Lower leg skin (tissue), 3 donors: ENCODE results near the gene DHX8.

Experiments used
- POLR2A ChIP-seq, 2 donors: fragments of 450-650 bp; IDR thresholded peaks; one replicate each; pipeline ENCODE4 v1.6.1; 2016 to 2017; ENCODE audit warnings: antibody characterized with exemption in 2 of 2, mild to moderate bottlenecking in 1 of 2, moderate library complexity in 1 of 2
- TF ChIP-seq, protein P1 (sequence below), 3 donors: fragments of 450-650 bp; IDR thresholded peaks; one replicate each; pipeline ENCODE4 v1.5.1; 2016; ENCODE audit warnings: antibody characterized with exemption in 3 of 3, mild to moderate bottlenecking in 3 of 3, moderate library complexity in 2 of 3

DNA sequence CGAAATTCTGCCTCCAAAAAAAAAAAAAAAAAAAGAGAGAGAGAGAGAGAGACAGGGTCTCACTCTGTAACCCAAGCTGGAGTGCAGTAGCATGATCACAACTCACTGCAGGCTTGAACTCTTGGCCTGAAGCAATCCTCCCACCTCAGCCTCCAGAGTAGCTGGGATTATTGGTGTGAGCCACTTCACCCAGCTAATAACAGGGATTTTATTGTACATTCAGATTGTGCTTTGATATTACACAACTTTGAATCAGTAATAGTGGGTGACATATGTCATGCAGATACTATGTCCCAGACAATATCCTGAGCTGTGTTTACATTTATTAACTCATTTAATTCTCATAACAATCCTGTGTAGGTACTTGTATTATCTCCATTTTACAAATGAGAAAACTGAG lies 19.7 kb upstream of the DHX8 start:
- TF ChIP-seq, protein P1, sequence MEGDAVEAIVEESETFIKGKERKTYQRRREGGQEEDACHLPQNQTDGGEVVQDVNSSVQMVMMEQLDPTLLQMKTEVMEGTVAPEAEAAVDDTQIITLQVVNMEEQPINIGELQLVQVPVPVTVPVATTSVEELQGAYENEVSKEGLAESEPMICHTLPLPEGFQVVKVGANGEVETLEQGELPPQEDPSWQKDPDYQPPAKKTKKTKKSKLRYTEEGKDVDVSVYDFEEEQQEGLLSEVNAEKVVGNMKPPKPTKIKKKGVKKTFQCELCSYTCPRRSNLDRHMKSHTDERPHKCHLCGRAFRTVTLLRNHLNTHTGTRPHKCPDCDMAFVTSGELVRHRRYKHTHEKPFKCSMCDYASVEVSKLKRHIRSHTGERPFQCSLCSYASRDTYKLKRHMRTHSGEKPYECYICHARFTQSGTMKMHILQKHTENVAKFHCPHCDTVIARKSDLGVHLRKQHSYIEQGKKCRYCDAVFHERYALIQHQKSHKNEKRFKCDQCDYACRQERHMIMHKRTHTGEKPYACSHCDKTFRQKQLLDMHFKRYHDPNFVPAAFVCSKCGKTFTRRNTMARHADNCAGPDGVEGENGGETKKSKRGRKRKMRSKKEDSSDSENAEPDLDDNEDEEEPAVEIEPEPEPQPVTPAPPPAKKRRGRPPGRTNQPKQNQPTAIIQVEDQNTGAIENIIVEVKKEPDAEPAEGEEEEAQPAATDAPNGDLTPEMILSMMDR (IDR thresholded peaks at IDR 0.05): no peak
- TF ChIP-seq POLR2A (IDR thresholded peaks at IDR 0.05): no peak
